A549 (cell line): ENCODE measurements around the gene DMRT2.

Experiments used
- EP300 ChIP-seq, 2 experiments: fragments of >200 bp; sonication (Bioruptor Twin); formaldehyde crosslinking; IDR thresholded peaks; 2 replicates in 1 of 2; 3 replicates in 1 of 2; pipeline ENCODE4 v1.6.1; 2016 to 2017
- JUNB ChIP-seq: fragments of >200 bp; sonication (Bioruptor Twin); formaldehyde crosslinking; IDR thresholded peaks from 2 replicates; pipeline ENCODE4 v1.6.1; 2016
- NPAS2 ChIP-seq: fragments of 250-450 bp; sonication (Bioruptor Pico); IDR thresholded peaks from 2 replicates; pipeline ENCODE4 v1.8.0; 2022; ENCODE audit warnings: mild to moderate bottlenecking, moderate library complexity, borderline replicate concordance
- RFX5 ChIP-seq: fragments of 450-650 bp; IDR thresholded peaks from 2 replicates; pipeline ENCODE4 v1.7.1; 2014; ENCODE audit warnings: antibody characterized with exemption, mild to moderate bottlenecking, moderate library complexity
- TF ChIP-seq, protein P1 (sequence below): fragments of >200 bp; sonication (Bioruptor Twin); formaldehyde crosslinking; IDR thresholded peaks from 3 replicates; pipeline ENCODE4 v1.5.1; 2016

DNA sequence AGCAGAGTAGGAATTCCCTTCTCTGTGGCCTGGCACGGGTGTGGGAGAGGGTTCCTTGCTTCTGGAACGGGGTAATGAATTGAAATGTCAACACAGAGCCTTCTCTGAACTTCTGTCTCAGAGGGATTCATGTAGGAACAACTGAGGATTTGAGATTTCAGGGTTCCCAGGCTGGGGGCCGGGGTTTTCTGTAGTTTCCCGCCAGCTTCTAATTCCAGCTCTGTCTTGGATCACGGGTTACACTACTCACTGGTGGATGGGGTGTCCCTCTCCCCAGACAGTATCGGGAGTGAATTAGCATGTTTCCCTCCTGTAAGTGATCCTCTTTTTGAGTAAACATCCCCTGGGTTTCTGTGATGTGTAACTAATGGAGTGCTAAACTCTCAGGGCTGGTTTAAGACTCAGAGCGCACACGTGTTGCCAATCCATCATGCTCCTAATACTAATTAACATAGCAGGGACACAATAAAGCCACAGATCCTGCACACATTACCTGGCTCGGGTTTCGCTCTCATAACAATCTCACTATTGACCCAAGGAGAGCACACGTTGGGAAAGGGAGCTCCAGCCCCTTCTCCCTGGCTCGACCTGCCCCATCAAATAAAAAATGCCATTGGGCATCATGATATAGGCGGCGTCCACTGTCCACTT lies 18.1 kb upstream of the DMRT2 start:
- TF ChIP-seq, protein P1, sequence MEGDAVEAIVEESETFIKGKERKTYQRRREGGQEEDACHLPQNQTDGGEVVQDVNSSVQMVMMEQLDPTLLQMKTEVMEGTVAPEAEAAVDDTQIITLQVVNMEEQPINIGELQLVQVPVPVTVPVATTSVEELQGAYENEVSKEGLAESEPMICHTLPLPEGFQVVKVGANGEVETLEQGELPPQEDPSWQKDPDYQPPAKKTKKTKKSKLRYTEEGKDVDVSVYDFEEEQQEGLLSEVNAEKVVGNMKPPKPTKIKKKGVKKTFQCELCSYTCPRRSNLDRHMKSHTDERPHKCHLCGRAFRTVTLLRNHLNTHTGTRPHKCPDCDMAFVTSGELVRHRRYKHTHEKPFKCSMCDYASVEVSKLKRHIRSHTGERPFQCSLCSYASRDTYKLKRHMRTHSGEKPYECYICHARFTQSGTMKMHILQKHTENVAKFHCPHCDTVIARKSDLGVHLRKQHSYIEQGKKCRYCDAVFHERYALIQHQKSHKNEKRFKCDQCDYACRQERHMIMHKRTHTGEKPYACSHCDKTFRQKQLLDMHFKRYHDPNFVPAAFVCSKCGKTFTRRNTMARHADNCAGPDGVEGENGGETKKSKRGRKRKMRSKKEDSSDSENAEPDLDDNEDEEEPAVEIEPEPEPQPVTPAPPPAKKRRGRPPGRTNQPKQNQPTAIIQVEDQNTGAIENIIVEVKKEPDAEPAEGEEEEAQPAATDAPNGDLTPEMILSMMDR, result no peak
- TF ChIP-seq NPAS2 (CRISPR knock-in tag), result no peak
- TF ChIP-seq EP300 (IDR thresholded peaks at IDR 0.05), result no peak
- TF ChIP-seq RFX5, result no peak
- no peak for TF ChIP-seq JUNB
